Right lung (tissue), 5 donors: ENCODE results near the gene JUP. TPM values are rescaled to one million over a fixed set of nuclear protein-coding genes. Genes with fewer than 3 reads are reported as not detected.

Experiments used
- DNase-seq, 2 donors: peaks; one replicate each; pipeline ENCODE4 v3.0.0-alpha.2; 2013
- polyA plus RNA-seq, 5 donors: library from polyadenylated mRNA; unstranded; fragments of 120-200 nt; gene quantifications; one replicate each; pipeline versions ENCODE4 v1.2.1 to v1.2.3, GENCODE V29; 2013; ENCODE audit warnings: inconsistent platforms in 1 of 5, low replicate concordance in 1 of 5; ENCODE audit not compliant: insufficient read length in 5 of 5, insufficient read depth in 1 of 5

The JUP gene
- polyA plus RNA-seq, 5 donors = 81.3 to 137 (median 103) TPM

- DNase-seq = peak; percentile 83 to 89
Observed at GRCh38 chr17:41811549-41812380, 25.3 kb upstream of the JUP start, which contains the start of gene P3H4. Gene P3H4, minus strand, starts transcription at chr17:41811949. Its CDS starts 34 bp downstream, at chr17:41811915.

GRCh38 chr17:41810659-41811548 is 24.4 kb upstream of the JUP start:
- no peak for DNase-seq

- no peak for DNase-seq
Observed at GRCh38 chr17:41806685-41807445, 20.4 kb upstream of the JUP start.

DNA sequence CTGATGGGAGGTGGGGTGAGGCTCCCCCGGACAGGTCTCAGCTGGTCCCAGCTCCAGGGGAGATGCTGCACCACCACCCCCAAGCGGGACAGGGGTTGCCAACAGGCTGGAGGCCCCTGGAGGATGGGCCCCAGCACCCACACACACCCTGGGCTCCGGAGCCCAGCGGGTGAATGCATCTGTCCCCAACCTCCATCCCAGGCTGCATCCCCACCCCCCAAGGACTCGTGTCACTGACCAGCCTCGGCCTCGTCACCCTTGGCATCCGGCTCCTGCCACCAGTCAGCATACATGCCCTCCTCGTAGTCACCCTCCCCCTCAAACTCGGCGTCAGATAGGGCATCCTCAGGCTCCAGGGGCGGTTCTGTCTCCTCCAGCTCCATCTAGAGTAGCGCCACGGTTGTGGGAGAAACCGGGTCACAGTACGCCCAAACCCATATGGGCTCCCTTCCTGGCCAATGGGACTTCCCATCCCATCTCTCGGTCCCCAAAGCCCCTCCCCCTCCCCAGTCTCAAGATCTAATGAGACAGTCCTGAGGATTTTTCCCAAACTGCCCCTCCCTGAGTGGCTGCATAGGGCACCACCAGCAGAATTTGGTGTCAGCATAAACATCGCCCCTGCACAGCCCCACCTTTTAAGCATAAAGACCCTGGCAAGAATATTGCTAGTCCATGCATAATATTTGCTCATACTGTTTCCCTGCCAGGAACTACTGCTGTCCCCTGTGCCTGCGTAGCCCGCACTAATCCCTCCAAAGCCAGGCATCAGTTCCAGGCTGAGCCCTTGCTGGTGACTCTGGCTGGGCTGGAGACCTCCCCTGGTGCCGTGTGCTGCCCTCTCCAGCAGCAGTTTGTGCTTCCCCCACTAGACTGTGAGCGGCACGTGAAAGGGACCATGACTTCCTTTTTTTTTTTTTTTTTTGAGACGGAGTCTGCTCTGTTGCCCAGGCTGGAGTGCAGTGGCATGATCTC is 16.8 kb upstream of the JUP start:
- DNase-seq = no peak

GRCh38 chr17:41801374-41802271 is 15.1 kb upstream of the JUP start:
- DNase-seq = peak in 1 of 2 donors; percentile 78

- peak in 1 of 2 donors; percentile 22 for DNase-seq
Observed at GRCh38 chr17:41800601-41801373, 14.3 kb upstream of the JUP start.

DNA sequence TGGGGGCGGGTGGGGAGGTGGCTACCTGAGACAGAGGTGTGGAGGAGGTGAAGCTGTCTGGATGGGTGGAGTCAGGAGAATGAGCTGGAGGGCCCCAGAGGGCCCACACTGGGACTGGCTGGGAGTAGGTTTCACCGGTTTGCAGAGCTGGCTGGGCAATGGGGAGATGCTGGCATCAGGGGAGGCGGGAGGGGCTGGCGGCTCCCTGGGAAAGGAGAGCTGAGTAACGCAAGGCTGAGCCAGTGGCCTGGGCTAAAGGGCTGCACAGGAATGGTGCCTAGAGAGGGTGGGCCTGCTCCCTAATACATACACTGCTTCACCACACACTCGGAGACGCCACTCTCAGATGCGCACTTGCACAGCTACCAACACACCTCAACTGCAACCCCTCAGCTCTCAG is 12.9 kb upstream of the JUP start:
- DNase-seq = no peak

DNA sequence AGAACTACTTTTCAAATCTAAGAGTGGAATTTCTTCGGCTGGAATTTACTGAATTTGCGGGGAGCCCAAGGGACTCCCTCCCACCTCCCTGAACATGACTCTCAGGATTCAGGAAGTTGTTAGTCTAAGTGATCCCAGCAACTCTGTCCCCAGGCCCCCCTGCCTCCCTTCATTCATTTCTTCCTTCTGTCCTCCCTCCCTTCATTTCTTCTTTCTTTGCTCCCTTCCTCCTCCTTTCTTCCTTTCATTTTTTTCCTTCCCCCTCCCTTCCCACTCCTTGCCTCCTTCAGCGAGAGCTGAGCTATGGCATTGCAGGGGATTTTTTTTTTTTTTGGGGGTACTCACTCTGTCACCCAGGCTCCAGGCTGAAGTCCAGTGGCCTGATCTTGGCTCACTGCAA is 10.9 kb upstream of the JUP start:
- no peak for DNase-seq

DNA sequence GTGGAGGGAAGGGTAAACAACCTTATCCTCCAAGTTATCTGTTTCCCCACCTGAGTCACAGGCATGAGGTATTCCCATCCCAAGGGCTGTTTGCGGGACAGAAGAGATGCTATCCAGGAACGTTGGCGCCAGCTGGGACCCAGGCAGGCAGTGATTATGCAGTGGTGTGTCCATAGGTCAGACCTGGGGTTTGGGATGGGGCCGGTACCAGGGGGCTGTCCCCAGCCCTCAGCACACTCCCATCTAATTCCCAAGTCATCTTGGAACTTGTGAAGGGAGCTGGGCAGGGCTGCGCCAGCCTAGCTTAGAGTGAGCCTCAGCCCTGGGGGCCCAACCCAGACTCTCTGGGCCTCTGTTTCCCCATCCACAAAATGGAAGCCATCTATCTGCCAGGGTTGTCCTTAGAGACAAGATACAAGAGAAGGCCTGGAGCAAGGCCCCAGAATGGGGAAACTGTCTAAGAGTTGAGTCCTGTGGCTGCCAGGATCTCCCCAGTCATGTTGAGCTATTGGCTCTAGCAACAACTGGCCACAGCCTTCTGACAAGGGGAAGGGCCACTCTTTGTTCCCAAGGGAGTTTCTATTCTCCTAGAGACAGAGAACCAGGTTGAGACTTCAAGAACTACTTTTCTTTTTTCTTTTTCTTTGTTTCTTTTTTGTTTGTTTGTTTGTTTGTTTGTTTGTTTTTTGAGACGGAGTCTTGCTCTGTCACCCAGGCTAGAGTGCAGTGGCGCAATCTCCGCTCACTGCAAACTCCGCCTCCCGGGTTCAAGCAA is 9.8 kb upstream of the JUP start:
- no peak for DNase-seq

- no peak for DNase-seq
Observed at GRCh38 chr17:41794540-41794975, 8.0 kb upstream of the JUP start.

- no peak for DNase-seq
Observed at GRCh38 chr17:41793784-41794539, 7.5 kb upstream of the JUP start.

DNA sequence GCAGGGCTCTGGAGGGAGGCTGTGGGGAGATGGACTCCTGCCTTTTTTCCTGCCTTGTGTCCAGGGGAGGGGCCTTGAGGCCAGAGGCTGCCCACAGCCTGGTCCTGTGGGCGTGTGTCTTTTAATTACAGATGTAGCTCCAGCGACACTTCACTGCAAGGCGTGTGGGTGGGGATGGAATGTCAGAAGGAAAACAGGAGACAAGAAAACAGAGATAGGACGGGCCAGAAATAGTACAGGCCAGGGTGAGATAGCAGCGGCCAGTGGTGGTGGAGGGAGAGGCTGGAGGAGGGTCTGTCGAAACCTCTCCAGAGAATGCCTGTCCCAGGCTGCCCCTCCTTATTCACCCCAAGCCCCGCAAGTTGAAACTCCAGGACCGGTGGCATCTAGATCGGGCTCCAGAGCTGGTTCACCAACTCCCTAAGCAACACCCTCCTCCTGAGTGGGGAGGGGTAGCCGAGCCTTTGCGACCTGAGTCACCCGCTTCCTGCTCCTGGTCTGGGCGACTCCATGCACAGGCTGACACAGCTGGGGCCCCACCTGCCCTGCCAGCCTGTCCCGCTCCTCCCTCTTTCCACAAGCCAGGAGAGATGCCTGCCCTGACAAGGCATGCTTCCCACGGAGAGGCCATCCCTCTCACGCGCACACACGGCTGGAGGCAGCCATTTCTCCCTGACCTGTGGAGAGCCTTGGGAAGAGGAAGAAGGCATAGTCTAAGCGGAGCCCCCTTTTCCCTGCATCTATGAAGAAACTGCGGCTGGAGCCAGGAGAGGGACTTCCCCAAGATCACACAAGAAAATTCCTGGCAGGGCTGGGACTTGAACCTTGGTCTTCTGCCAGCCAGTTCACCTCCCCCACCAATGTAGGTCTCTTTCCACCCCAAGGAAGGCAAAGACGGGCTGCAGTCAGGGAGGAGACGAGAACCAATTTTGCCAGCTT is 6.6 kb upstream of the JUP start:
- no peak for DNase-seq

DNA sequence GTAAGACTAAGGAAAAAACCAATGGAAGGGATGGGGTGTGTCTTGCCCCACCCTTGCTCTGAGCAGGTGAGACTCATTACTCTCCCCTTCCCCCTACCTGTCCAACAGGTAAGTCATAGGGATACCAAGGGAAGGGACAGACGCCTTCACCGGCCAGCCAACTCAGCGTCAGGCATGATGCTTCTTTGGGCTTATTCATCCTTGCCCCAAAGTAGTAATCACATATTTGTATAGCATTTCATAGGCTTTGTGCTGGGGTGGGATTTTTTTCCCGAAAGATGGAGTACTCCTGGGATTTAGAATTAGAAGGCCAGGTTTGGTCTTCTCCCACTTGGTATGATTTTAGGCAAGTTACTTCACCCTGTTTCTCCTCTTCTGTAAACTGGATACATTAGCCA is 509 bp upstream of the JUP start:
- no peak for DNase-seq

DNA sequence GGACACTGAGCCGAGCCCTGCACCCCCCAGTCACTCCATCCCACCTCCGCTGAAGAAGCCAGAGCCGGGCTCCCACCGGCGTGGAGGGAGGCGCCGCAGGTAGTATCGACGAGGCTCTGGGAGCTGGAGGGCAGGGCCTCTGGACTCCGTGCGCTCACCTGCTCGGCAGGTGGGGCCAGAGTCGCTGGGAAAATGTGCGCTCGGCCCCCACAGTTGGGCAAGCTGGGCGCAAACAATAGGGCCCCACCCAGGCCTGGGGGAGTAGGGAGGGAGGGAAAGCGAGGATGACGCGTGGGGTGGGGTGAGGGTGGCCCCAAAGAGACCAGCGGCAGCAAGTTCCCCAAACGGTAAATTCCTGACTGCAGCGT is 668 bp downstream of the JUP start:
- no peak for DNase-seq

DNA sequence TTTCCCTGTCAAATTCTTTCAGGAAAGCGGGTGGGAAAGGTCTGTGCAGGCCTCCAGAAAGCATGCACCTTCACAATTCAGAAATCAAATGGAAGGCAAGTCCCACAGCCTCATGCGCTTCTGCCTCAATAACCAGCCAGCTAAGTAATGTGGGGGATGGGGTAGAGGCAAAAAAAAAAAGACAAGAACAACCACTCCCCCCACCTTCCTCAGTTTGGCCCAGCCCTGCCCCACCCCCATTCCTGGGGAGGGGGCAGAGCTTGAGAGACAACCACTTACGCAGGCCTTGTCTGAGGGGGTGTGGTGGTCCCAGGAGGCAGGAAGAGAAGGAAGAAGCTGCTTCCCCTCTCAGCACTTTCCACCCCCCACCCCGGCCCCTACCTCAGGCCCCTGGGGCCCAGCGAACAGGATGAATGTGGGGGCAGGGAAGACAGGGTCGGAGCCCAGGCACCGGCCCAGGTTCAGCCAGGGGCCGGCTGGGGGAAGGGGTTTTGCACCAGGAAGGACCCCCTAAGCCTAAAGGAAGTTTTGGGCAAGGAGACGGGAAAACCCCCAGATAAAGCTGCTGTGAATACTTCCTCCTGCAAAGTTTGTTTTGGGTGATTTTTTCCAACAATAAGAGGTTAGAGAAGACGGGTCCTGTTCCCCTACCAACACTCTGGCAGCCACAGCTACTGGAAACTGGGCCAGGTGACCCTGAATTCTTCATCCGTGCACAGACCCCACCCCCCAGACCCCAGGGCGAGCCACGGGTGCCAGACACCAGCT is 1.2 kb downstream of the JUP start:
- DNase-seq = no peak
